UCSD-AML1 (cell line): Measurements from ENCODE around the gene DHRS7B.
A peak's percentile ranks its signal among the peaks of the same experiment; 100 is the strongest.
"Not testable (repeated sequence)": the region's sequence is repeated elsewhere in the genome, so short reads cannot be mapped to it uniquely, and the experiment has no call there.

Experiments used
- DNase-seq: peaks from one replicate; lab custom pipeline; 2025; ENCODE audit not compliant: unreplicated experiment; lab: John Stamatoyannopoulos, UW

DHRS7B gene, protein sequence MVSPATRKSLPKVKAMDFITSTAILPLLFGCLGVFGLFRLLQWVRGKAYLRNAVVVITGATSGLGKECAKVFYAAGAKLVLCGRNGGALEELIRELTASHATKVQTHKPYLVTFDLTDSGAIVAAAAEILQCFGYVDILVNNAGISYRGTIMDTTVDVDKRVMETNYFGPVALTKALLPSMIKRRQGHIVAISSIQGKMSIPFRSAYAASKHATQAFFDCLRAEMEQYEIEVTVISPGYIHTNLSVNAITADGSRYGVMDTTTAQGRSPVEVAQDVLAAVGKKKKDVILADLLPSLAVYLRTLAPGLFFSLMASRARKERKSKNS

DNA sequence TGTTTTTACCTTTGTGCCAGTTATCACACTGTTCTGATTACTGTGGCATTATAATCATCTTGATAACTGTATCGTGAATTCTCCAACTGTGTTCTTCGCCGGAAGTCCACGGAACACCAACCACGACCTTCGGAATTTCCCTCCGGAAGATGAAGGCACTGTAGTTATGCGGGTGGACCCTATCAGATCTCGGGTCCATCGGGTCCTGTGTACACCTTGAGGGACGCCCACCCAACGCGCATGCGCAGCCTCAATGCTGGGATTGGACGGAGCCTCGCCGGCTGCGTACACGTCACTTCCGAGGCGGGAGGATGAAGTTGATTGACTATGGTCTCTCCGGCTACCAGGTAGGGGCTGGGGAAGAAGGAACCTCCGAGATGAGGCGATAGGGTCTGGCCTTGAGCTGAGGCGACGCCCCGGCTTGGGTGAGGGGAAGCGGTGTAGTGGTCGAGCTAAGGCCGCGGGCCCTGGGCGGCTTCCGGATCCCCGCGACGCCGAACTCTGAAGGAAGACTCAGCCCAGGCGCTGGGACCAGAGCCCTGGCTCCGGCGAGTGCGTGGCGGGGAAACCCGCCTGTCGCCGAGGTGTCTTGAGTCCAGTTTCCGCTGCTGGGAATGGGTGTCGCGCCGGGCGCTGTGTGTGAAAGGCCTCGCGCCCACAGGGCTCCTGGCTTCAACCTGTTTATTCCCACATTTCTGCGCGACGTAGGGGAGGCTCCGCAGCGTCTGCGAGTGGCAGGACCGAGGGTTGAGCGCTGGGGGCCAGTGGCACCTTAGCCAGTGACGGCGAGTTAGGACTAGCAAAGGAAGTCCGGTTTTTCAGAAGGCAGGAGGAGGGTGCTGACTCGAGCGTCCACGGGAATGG, at the start of gene DHRS7B:
DHRS7B (plus strand) TSS at position 320 of the 864 bp plus-strand sequence; CDS start at position 328, 8 bp downstream.
- DNase-seq, result peak; percentile 94

DNA sequence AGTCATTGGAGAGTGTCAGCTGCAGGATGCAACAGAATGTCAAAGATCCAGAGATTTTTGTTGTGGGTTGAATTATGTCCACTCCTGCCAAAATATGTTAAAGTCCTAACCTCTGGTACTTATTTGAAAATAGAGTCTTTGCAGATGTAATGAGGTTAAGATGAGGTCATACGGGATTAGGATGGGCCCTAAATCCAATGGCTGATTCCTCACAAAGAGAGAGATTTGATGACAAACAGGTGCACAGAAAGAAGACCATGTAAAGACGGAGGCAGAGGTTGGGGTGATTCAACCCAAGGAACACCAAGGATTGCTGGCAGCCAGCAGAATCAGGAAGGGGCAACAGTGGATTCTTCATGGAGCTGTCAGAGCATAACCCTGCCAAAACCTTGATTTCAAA, 49.5 kb upstream of the DHRS7B start:
- no peak for DNase-seq

- no peak for DNase-seq
Measured at GRCh38 chr17:21078016-21078780, 48.6 kb upstream of the DHRS7B start.

GRCh38 chr17:21079196-21079595, 47.6 kb upstream of the DHRS7B start:
- DNase-seq, result no peak

DNA sequence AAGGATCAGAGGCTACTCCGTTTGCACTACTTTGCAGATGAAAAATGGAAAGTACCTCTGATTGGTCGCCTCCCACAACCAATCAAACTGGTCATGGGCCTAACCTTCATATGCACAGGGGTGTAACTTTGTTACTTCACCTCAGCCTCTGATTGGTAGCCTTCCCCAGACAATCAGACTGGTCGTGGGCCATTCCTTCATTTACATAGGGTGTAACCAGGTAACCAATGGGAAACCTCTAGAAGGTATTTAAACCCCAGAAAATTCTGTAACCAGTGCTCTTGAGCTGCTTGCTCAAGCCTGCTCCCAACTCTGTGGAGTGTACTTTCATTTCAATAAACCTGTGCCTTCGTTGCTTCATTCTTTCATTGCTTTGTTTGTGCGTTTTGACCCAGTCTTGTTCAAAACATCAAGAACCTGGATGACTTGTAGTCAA, 44.7 kb upstream of the DHRS7B start:
- no peak for DNase-seq

DNA sequence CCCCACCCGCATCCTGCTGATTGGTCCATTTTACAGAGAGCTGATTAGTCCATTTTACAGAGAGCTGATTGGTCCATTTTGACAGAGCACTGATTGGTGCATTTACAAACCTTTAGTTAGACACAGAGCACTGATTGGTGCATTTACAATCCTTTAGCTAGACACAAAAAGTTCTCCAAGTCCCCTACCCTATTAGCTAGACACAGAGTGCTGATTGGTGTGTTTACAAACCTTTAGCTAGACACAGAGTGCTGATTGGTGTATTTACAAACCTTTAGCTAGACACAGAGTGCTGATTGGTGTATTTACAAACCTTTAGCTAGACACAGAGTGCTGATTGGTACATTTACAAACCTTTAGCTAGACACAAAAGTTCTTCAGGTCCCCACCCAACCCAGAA, 41.5 kb upstream of the DHRS7B start:
- not testable (repeated sequence) for DNase-seq

- no peak for DNase-seq
Measured at GRCh38 chr17:21085707-21086106, 41.1 kb upstream of the DHRS7B start.

DNA sequence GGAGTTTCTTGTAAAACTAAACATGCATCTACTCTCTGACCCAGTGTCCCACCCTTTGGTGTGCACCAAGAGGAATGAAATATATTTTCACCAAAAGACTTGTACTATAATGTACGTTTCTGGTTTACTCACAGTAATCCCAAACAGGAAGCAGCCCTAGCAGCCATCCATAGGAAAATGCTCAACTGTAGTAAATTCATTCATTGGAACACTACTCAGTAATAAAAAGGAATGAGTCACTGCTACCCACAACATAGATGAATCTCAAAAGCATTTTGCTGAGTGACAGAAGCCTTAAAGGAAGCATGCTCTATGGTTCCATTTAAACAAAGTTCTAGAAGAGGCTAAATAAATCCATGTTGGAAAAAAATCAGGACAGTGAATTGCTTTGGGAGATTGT, 37.6 kb upstream of the DHRS7B start:
- no peak for DNase-seq

- DNase-seq, result no peak
Measured at GRCh38 chr17:21089933-21090901, 36.5 kb upstream of the DHRS7B start.

DNA sequence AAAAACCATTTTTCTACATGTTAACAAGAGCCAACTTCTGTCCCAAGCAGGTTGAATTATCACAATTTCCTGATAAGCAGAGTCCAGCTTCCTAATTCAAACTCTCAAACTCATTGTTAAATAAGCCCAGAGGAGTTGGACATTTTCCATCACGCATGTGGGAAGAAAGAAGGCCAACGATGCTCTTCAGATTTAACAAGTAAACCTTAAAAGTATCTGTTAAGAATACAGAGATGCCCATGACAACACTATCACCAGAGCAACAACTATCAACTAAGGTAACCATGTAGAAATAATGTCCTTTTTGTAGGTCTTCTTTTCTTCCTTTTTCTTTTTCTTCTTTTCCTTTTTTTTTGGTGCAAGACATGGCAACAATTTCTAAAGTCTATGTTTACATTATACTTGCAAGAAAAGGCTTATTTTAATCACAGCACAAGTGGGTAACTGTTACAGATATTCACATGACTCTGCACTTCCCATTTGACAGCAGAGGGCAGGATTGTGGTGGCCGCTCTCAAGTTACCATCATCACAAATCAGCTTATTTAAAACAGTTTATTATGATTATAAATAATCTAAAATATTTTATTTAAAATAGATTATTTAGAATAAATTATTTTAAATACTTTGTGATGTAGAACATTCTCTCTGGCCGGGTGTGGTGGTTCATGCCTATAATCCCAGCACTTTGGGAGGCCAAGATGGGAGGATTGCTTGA, 35.7 kb upstream of the DHRS7B start:
- no peak for DNase-seq

GRCh38 chr17:21094298-21094704, 32.5 kb upstream of the DHRS7B start:
- no peak for DNase-seq

DNA sequence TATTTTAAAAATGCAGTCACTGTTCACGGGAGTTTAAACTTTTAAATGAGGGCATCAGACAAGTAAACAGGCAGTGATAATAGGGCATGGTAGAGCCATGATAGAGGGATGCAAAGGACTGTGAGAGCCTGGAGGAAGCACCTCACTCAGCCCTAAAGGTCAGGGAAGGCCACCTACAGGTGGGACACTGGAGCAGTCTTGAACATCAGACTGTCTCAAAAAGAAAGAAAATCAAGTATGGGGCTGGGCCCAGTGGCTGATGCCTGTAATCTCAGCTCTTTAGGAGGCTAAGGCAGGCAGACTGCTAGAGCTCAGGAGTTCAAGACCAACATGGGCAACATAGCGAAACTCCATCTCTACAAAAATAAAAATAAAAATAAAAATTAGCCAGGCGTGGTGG, 31.0 kb upstream of the DHRS7B start:
- no peak for DNase-seq

- no peak for DNase-seq
Measured at GRCh38 chr17:21096874-21097273, 29.9 kb upstream of the DHRS7B start.

DNA sequence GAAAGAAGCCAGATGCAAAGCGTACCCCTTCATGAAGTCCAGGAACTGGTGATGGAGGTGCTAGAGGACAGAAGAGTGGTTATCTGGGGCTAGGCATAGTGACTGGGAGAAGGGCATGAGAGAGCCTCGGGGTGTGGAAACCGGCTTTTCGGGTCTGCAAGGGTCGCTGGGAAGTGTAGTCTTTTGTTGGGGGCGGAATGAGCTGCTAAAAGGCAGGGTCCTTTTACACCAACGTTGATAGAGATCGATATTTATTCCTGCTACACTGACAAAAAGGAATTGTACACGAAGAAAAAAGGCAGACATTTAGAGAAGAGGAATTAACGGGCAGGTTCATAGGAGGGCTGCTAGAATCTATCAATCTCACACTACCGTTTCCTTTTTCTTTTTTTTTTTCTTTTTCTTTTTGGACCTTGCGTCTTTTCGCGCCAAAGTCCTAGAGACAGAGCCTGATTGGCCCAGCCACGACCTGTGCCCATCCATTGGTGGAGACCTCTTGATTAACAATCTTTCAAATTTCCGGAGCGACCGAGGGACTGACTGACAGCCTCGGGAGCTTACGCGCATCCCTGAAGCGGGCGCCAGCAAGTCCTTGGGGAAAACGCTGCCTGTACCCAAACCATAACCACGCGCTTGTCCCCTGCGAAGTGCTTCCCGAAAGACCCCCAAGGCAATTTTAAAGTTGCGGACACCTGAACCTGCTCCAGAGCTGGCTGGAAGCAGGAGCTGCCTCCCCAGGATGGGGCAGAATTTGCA, 27.7 kb upstream of the DHRS7B start:
- DNase-seq, result peak; percentile 48

DNA sequence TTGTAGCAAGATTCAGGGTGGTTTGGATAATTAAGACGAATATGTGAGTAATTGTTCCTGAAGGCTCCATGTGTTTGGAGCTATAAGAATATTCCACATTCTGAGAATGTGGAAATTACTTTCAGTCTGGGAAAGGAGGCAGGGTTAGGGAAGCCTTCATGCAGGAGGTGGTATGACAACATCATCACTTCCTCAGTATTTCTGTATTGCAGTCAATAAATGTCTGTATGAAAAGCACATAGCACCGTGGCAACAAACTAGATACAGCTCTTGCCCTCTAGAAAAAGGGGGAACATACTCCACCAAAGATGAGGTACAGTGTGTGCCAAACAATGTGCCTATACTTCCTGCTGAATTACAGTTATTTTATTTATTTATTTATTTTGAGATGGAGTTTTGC, 26.1 kb upstream of the DHRS7B start:
- DNase-seq, result no peak

GRCh38 chr17:21104608-21105007, 22.2 kb upstream of the DHRS7B start:
- no peak for DNase-seq

GRCh38 chr17:21105064-21105894, 21.5 kb upstream of the DHRS7B start:
- no peak for DNase-seq

- DNase-seq, result no peak
Measured at GRCh38 chr17:21106316-21106715, 20.4 kb upstream of the DHRS7B start.
